CD4-positive, alpha-beta T cell (primary cell): ENCODE measurements around the gene BTBD2. TPM values are rescaled to one million over a fixed set of nuclear protein-coding genes. Genes with fewer than 3 reads are reported as not detected.
A peak's percentile ranks its signal among the peaks of the same experiment; 100 is the strongest.

Source experiments
- ATAC-seq: fragments of 200-7000 bp; cut with Tn5 transposase; one replicate; pipeline ENCODE4 v1.10.0; 2022; ENCODE audit warnings: mild to moderate bottlenecking; ENCODE audit not compliant: poor library complexity
- CTCF ChIA-PET: fragments of 350-600 bp; sonication (Branson Sonifier 250); formaldehyde crosslinking; loops from one replicate; lab custom pipeline; 2021; ENCODE audit warnings: antibody characterized with exemption, inconsistent platforms; lab: Charles Lee
- POLR2A ChIA-PET: fragments of 350-600 bp; sonication (Branson Sonifier 250); formaldehyde crosslinking; loops from one replicate; lab custom pipeline; 2021; ENCODE audit warnings: antibody characterized with exemption, inconsistent platforms; lab: Charles Lee
- DNase-seq, 14 experiments: peaks; one replicate each; pipeline ENCODE4 v3.0.0-alpha.2; 2013 to 2020; ENCODE audit warnings: mixed read lengths in 2 of 14
- H3K27ac ChIP-seq, 2 donors: one replicate each; pipeline versions ENCODE4 v1.5.1 to v1.7.0; 2013; ENCODE audit warnings: low read length in 2 of 2, low read depth in 1 of 2, mild to moderate bottlenecking in 1 of 2
- H3K27me3 ChIP-seq, 2 experiments: 1 replicate in 1 of 2; 2 replicates in 1 of 2; pipeline versions ENCODE4 v1.6.1 to v1.7.0; 2013; ENCODE audit warnings: low read length in 2 of 2, control low read depth in 1 of 2, mild to moderate bottlenecking in 1 of 2, moderate library complexity in 1 of 2; ENCODE audit not compliant: insufficient read depth in 2 of 2, control insufficient read depth in 1 of 2
- H3K36me3 ChIP-seq: one replicate; pipeline ENCODE4 v1.6.1; 2013; ENCODE audit warnings: low read length, control low read depth; ENCODE audit not compliant: insufficient read depth
- H3K4me1 ChIP-seq: one replicate; pipeline ENCODE4 v1.6.1; 2013; ENCODE audit warnings: low read length, control low read depth; ENCODE audit not compliant: insufficient read depth
- H3K4me3 ChIP-seq: one replicate; pipeline ENCODE4 v1.5.1; 2013; ENCODE audit warnings: mild to moderate bottlenecking, low read length, moderate library complexity
- H3K9me3 ChIP-seq, 2 experiments: 1 replicate in 1 of 2; 2 replicates in 1 of 2; pipeline versions ENCODE4 v1.6.1 to v1.7.0; 2013; ENCODE audit warnings: low read length in 2 of 2, mild to moderate bottlenecking in 2 of 2, control low read depth in 1 of 2, moderate library complexity in 1 of 2; ENCODE audit not compliant: control insufficient read depth in 1 of 2, insufficient read depth in 1 of 2
- H3K27ac Mint-ChIP-seq: one replicate; pipeline ENCODE4 v1.8.0; 2020; ENCODE audit warnings: mixed read lengths
- H3K27me3 Mint-ChIP-seq: one replicate; pipeline ENCODE4 v1.8.0; 2021; ENCODE audit warnings: mixed read lengths
- H3K36me3 Mint-ChIP-seq: one replicate; pipeline ENCODE4 v1.8.0; 2021; ENCODE audit warnings: low read depth, mixed read lengths
- H3K4me1 Mint-ChIP-seq: one replicate; pipeline ENCODE4 v1.8.0; 2021; ENCODE audit warnings: low read depth, mixed read lengths
- H3K4me3 Mint-ChIP-seq: one replicate; pipeline ENCODE4 v1.8.0; 2020; ENCODE audit warnings: mild to moderate bottlenecking, mixed read lengths
- H3K9me3 Mint-ChIP-seq: one replicate; pipeline ENCODE4 v1.8.0; 2020; ENCODE audit warnings: mixed read lengths
- CTCF ChIP-seq: fragments of 200-600 bp; IDR thresholded peaks from one replicate; pipeline ENCODE4 v1.8.0; 2022; ENCODE audit warnings: antibody characterized with exemption, mild to moderate bottlenecking
- intact Hi-C, 2 experiments: fragments of 100-400 bp; cut with DNase I in 1 of 2; cut with micrococcal nuclease in 1 of 2; formaldehyde crosslinking; loops; one replicate each; pipeline versions ENCODE4 v1.15.1 to v1.9.0; 2023 to 2025; cut with DNase I, micrococcal nuclease
- total RNA-seq, 174 experiments: library from RNA in 2 of 174; stranded (reverse) in 2 of 174; gene quantifications; one replicate each; pipeline ENCODE4 v1.2.3 and lab custom pipeline; 2021 to 2026

The BTBD2 gene
- total RNA-seq, 2 experiments from 2014 or later: 44.4 to 44.9 TPM

GRCh38 chr19:2021453-2022140 is 6.1 kb upstream of the BTBD2 start:
- Mint-ChIP-seq H3K36me3 (no peaks in the 10 kb centered on the region), H3K27me3 (no peaks in the 10 kb centered on the region), H3K4me3 (no peak overlapping the region), H3K9me3 (no peaks in the 10 kb centered on the region), H3K27ac (no peak overlapping the region), H3K4me1 (peaks cover 7% of the 10 kb centered on the region)
- no peak for TF ChIP-seq CTCF
- ChIA-PET POLR2A (no interaction called here), CTCF (no interaction called here)
- intact Hi-C loops: no loop called here
- peaks cover 8% of the 10 kb centered on the region for H3K4me1 ChIP-seq
- no peak overlapping the region for H3K4me3 ChIP-seq
- no peak for DNase-seq
- H3K9me3 ChIP-seq: peaks cover 0 to 5% of the 10 kb centered on the region in 2 experiments
- no peaks in the 10 kb centered on the region for H3K27me3 ChIP-seq
- no peaks in the 10 kb centered on the region for H3K36me3 ChIP-seq
- ATAC-seq: no peak
- no peak overlapping the region for H3K27ac ChIP-seq

DNA sequence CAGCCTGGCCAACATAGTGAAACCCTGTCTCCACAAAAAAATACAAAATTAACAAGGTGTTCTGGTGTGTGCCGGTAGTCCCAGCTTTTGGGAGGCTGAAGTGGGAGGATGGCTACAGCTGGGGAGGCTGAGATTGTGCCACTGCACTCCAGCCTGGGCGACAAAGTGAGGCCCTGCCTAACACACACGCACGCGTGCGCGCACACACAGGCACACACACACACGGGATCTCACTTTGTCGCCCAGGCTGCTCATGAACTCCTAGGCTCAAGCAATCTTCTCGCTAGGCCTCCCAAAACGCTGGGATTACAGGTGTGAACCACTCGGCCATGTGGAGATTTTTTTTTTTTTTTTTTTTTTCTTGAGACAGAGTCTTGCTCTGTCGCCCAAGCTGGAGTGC is 3.2 kb upstream of the BTBD2 start:
- Mint-ChIP-seq H3K36me3 (no peaks in the 10 kb centered on the region), H3K27me3 (no peaks in the 10 kb centered on the region), H3K4me1 (peaks cover 10% of the 10 kb centered on the region), H3K9me3 (no peaks in the 10 kb centered on the region), H3K27ac (no peak overlapping the region), H3K4me3 (no peak overlapping the region)
- Histone ChIP-seq H3K27ac (no peak overlapping the region), H3K4me1 (peaks cover 28% of the 10 kb centered on the region), H3K27me3 (no peaks in the 10 kb centered on the region), H3K9me3 (no peaks in the 10 kb centered on the region), H3K36me3 (no peaks in the 10 kb centered on the region), H3K4me3 (no peak overlapping the region)
- intact Hi-C loops: loop anchor here (1.0 to 10.0 kb wide), 7 partner anchors 34 to 216 kb away; partner anchors contain the start of genes IZUMO4 (in 2 of the 2), MKNK2 (in 2 of the 2), MOB3A (in 2 of the 2) and AP3D1 (in 1 of the 2)
- POLR2A ChIA-PET: interaction anchor here (1.1 kb wide), 2 partner anchors 34 to 77 kb away, joined by 3 to 5 read pairs; partner anchors contain the start of gene MOB3A
- no peak for TF ChIP-seq CTCF
- CTCF ChIA-PET: interaction anchor here (0.7 to 1.5 kb wide), 4 partner anchors 15 to 127 kb away, joined by 4 to 13 read pairs (median 4); no protein-coding TSS in a partner anchor
- DNase-seq: peak in 1 of 14 experiments; percentile 55
- no peak for ATAC-seq

DNA sequence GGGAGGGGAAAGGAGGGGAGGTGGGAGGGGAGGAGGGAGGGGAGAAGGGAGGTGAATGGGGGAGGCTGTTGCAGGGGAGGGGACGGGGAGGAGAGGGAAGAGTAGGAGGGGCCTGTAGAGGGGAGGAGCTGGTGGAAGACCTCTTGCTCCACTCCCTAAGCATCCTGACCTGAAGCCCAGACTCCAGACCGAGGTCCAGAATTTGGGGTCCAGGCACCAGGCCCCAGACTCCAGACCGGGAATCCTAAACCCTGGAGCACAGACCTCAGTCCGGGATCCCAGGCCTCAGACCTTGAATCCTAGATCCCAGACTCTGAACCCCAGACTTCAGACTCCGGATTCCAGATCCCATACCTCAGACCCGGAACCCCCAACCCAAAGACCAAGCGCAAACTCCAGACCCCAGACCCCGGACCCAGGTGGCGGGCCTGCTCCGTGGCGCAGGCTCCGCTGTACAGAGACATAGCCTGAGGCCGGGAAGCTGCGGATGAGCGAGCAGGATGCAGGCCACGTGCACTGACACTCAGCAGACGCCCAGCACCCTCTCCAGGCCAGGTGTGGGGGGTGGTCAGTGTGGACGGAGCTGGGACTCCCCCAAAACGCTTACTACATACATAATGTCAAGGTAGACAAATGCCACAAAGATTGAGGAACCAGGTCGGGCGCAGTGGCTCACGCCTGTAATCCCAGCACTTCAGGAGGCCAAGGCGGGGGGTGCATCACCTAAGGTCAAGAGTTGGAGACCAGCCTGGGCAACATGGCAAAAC is 710 bp upstream of the BTBD2 start:
- peak overlapping the region; percentile 76 for H3K4me3 Mint-ChIP-seq
- Histone ChIP-seq H3K27ac (no peak overlapping the region), H3K9me3 (peaks cover 0 to 4% of the 10 kb centered on the region in 2 experiments), H3K27me3 (no peaks in the 10 kb centered on the region), H3K36me3 (no peaks in the 10 kb centered on the region), H3K4me3 (peak overlapping the region; percentile 30), H3K4me1 (peaks cover 33% of the 10 kb centered on the region)
- H3K9me3 Mint-ChIP-seq: no peaks in the 10 kb centered on the region
- CTCF ChIA-PET: no interaction called here
- intact Hi-C loops: loop anchor here (2.0 to 10.0 kb wide), 5 partner anchors 36 to 257 kb away; partner anchors contain the start of genes MKNK2 (in 2 of the 2), AP3D1 (in 1 of the 2), PLEKHJ1 (in 1 of the 2) and SF3A2 (in 1 of the 2)
- DNase-seq (peak in 12 of 14 experiments; percentile 42 to 86 (median 54)), ATAC-seq (peak; percentile 63)
- peaks cover 22% of the 10 kb centered on the region for H3K4me1 Mint-ChIP-seq
- H3K36me3 Mint-ChIP-seq: peaks cover 11% of the 10 kb centered on the region
- no peak for TF ChIP-seq CTCF
- peak overlapping the region; percentile 69 for H3K27ac Mint-ChIP-seq
- POLR2A ChIA-PET: no interaction called here
- no peaks in the 10 kb centered on the region for H3K27me3 Mint-ChIP-seq
